KG1 (cell line): Measurements from ENCODE around the gene TAL2.

Experiments used
- DNase-seq: peaks from one replicate; lab custom pipeline; 2025; lab: John Stamatoyannopoulos, UW

TAL2 gene

GRCh38 chr9:105662184-105663104 is at the start of gene TAL2:
Gene TAL2, plus strand, starts transcription at chr9:105662457. Its CDS starts 40 bp downstream, at chr9:105662497.
- no peak for DNase-seq

DNA sequence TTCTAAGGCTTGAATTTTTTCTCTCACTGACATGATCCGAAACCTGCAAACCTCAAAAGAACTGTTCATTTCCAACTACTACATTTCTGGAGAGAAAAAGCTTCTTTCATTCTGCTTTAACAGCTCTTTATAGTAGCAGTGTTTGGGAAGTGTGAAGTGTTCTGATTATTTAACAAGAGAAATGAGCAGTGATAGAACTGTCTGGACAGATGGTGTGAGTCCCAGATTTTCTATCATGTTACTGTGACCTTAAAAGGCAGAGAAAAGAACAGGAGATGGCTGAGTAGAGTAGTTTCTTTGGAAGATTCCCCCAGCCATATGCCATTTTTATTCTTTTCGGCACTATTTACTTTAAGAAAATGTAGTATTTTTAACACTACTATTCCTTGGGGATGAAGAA is 41.3 kb upstream of the TAL2 start:
- DNase-seq = no peak

DNA sequence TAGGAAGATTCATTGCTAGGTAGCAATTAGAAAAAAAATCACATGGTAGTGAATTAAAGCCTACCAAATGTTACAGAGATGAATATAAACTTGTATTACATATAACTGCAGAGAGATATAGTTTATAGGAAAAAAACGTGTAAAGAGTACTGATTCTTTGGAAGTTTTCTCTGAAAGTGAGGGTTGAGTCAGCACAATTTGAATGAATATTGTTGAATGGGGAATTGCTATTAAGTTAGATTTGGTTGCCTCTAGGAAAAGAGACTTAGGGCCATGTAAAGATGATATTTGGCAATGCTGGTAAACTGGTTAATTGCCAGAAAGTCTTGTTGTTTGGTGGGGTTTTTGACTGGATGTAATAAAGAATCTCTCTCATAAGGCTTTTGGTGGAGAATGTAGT is 37.2 kb upstream of the TAL2 start:
- DNase-seq = no peak

GRCh38 chr9:105632807-105633206 is 29.4 kb upstream of the TAL2 start:
- no peak for DNase-seq

DNA sequence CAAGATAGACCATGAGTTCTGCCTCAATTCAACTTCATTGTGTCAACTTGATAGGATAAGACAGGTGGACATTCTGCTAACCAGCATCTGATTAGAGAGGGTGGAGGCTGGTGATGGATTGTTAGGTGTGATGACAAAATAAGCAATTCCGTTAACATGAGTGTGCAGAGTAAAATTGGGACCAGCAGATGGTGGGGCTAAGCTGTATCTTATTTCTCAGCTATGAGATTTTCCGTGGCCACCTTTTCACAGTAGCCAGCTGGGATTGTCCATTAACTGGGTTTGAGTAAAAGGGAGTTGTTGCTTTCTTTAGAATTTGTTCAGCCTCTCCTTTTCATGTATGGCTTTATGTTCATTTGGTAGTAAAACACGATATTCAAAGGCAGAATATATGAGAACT is 28.8 kb upstream of the TAL2 start:
- DNase-seq = no peak

DNA sequence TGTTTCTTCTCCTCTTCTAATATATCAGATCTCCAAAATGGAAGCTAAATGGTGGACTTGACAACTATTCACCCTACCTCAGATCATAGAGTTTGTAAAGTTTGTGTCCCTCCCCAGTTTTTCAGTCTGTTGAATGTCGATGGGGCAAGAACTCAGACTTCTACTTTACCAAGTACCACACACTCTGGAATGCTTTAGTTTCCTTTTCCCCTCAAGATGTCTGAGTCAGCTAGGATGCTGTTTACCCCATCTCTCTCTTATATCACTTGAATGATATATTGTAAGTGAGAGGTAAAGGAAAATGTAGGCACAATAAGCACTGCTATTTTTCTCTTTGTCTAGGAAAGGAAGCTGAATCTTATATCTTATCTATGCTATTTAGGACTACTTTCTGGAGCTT is 25.9 kb upstream of the TAL2 start:
- no peak for DNase-seq

DNA sequence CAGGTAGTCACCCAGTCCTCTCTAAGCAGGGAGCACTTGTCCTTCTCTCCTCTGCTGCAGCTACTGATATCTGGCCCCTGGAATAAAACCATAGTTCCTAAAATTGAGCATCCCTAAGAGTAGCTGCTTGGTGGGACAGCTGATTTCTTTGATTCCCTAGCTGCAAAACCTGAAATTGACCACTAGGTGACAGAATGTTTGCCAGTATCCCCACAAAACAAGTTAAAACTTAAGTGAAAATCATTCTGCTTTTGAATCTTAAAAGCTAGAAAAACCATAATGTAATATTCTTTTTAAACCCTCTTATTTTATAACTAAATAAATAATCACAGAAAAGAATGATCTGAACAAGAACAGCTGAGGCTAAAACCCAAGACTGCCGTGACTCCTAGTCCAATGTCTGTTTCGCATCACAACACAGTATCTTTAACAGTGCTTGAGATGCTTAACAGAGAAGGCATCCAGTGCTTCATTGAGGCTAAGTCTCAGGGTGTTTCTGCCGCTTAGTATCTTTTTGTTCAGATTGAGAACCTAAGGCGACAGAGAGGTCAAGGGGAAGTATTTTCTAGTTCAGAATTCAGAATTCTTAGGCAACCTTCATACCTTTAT is 24.4 kb upstream of the TAL2 start:
- no peak for DNase-seq

DNA sequence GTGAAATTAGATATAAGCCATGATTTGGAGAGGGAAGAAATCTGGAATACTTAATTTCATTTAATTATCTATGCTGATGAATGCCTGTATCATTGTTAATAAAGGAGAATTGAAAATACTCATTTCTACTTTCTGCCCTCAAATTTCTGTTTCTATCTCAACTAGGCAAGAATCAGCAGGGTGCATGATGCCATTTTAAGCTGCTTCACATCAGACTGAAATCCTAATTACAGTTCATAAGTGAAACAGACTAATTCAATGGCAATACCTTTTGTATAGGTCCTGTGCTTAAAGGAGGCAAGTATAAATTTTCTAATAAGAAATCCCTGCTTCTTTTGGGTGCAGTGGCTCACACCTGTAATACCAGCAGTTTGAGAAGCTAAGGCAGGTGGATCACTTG is 22.3 kb upstream of the TAL2 start:
- DNase-seq = no peak

DNA sequence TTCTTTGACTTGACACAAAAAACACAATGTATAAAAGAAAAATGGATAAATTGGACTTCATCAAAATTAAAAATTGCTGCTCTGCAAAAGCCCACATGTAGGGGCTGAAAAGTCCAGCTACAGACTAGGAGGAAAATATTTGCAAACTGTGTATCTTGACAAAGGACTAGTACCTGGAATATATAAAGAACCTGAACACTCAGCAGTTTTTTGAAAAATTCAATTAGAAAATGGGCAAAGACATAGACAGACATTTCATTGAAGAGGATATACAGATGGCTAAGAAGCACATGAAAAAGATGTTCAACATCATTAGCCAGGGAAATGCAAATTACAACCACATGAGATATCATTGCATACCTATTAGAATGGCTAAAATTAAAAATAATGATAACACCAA is 18.5 kb upstream of the TAL2 start:
- no peak for DNase-seq

DNA sequence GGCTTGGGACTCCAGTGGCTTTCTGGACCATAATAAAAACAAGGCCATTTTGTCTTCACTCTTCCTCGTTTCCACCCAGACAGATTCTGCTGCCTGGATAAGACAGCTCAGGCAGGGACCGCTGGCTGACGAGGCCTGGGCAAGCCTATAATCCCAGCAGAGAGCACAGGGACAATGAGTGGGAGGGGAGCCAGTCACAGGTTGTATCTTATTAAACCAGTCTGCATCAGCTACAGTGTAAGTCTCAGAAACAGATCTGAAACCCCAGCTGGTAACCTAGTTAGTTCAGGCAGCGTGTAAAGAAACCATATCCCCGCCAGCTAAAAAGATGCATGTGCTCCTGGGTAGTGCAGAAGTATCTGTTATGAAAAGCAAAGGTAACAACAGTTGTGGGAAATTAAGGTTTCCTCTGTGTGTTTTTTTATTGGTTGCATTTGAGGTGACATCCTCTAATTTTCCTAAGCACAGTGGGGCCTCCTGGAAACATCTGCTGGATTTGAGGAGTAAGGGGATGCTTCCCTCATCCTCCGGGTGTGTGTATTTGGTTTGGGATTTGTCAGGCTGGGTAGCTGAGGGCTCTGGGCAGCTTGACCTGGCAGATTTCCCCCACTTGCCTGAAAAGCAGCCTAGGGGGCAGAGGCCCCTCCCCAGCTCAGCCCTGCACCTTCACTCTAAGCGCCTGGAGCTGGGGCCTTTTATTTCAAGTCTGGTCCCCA is 15.2 kb upstream of the TAL2 start:
- DNase-seq = no peak

- no peak for DNase-seq
Measured at GRCh38 chr9:105647595-105648349, 14.5 kb upstream of the TAL2 start.

- DNase-seq = no peak
Measured at GRCh38 chr9:105651806-105652205, 10.5 kb upstream of the TAL2 start.

DNA sequence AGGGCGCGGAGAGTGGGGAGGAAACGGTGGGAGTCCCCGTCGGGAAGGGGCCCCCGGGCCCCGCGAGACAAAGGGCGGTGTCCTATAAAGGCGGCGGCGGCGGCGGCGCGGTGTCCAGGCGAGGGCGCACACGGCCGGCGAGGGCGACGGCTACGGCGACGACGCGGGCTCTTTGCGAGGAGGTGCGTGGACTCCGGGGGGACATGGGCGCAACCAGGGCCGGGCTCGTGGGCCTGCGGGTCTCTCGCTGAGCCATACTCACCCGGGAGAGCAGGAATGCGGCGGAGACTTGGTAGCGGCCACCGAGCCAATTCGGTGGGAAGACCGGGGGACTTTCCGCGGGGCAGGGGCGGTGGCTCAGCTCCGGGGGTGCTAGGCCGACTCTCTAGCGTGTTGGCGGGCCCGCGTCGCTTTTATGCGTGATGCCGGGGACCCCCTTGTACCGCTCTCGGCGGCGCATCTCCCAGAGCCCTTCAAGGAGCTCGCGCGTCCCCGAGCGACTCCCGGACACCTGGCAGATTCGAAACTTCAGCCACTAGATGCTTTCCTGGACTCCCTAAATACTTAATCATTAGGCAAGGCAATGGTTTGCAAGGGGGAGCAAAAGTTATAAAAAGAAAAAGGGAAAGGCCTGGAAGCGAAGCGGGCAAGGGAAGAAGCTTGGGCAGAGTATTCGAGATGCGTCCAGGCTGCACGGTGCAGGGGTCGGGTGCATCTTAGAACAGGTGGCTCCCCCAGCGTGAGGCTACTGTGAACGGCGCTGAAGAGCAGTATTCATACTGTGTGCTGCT is 5.9 kb upstream of the TAL2 start:
- DNase-seq = no peak

DNA sequence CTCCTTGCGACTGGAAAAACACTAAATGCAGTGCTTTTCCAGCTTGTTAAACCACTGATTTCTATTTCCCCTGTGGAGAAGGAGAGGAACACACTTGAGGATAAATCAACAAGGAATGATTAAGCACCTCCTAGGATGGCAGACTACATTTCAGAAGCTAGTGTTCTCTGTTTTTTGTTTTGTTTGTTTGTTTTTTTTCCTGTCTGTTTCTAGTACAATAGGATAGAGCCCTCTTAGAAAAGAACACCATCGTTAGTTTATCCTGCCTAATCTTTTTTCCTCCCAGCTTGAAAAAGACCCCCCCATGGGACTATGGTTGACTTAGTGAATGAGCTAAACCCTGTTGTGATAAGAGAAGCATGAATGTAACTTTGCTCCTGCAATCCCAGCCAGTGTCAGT is 3.9 kb upstream of the TAL2 start:
- no peak for DNase-seq

GRCh38 chr9:105661011-105661410 is 1.2 kb upstream of the TAL2 start:
- DNase-seq = no peak

DNA sequence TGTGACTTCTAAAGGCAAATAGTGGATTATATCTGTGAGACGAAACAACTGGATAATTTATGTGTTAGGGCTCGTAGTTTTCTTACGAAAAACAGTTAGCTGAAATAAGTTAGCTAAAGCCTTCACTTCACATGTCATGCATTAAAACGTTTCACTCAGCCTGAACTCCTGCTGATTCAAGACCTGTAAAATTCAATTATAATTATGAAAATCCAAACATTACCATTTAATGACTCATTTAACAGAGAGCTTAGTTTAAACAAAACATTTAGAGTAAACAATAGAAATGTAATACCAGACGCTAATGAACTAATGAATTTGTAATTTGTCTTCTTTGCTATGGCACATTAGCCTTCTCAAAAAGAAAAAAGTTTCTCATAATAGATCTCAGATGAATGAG is 1.7 kb downstream of the TAL2 start:
- DNase-seq = no peak

- DNase-seq = no peak
Measured at GRCh38 chr9:105667867-105668266, 5.6 kb downstream of the TAL2 start.

GRCh38 chr9:105670315-105670714 is 8.1 kb downstream of the TAL2 start:
- DNase-seq = no peak

DNA sequence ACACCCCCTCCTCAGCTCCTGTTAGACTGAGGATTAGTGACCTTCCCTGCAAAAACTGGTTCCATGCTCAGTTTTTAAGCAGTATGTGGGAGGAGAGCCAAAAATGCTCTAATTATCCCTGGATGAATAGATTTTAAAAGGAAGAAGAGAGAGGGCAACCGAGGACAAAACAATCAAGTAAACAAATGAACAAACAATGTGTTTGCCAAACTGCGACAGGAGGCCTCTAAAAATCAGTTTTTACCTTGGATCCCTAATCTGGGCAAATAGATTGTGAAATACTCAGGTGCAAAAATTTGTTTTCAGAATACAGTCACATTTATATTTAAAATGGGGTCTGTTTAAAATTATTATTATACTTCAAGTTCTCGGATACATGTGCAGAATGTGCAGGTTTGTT is 8.5 kb downstream of the TAL2 start:
- DNase-seq = no peak

DNA sequence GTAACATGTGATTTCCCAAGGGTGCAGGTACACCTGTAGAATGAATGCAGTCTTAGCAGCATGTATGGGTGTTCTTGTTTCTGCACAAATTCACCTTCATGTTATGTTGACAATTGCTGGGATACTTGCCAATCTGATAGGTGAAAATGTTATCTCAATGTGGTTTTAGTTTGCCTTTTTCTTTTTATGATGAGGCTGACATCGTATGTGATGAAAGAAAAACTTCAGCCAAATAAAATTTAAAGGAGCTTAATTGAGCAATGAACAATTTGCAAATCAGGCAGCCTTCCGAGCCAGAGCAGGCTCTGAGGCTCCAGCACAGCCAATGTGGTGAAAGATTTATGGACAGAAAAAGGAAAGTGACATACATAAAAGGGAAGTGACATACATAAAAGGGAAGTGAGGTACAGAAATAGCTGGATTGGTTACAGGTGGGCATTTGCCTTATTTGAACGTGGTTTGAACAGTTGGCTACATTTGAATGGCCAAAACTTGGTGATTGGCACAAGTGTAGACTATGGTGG is 10.5 kb downstream of the TAL2 start:
- peak; percentile 53 for DNase-seq

DNA sequence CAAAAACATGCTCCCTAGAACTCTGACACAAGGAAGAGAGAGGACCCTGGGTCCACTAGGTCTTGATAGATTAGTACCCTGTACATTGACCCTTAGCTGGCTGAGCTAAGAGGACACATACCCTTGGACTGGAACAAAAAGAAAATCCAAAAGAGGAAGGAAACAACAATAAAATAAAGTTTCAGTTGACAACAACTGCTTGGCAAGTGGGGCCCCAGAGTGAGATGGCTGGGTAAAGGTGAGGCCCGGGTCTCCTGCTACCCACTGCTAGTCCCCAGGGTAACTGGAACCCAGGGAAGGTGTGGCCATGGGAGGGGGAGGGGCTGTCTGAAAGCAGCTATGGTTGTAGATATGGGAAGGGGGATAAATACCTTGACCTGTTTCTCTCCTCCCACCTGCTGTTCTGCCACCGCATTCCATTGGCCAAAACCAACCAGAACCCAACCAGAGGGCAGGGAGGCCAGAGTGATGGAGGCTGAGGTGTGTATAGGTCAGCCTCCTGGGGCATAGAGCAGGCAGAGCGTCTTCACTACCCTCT is 11.7 kb downstream of the TAL2 start:
- DNase-seq = no peak
